SK-N-SH treated with all-trans-retinoic acid at 6 μM for 48 hours (cell line): ENCODE data around the gene PVALB.

ENCODE experiments used
- ATAC-seq: fragments of 200-7000 bp; cut with Tn5 transposase; 3 replicates; pipeline ENCODE4 v1.9.1; 2020; ENCODE audit warnings: mild to moderate bottlenecking, moderate library complexity
- ARNTL ChIP-seq: fragments of 450-650 bp; formaldehyde crosslinking; IDR thresholded peaks from 2 replicates; pipeline ENCODE4 v1.5.0; 2020; ENCODE audit warnings: low read depth, mild to moderate bottlenecking, moderate library complexity, borderline replicate concordance
- BACH2 ChIP-seq: fragments of 250-450 bp; sonication (Bioruptor Pico); IDR thresholded peaks from 2 replicates; pipeline ENCODE4 v1.9.0; 2021; ENCODE audit warnings: mild to moderate bottlenecking, borderline replicate concordance
- CREB5 ChIP-seq: fragments of 250-450 bp; sonication (Bioruptor Pico); IDR thresholded peaks from 2 replicates; pipeline ENCODE4 v1.5.1; 2020; ENCODE audit warnings: low read depth, mild to moderate bottlenecking, moderate library complexity
- CSRNP3 ChIP-seq: fragments of 250-450 bp; sonication (Bioruptor Pico); IDR thresholded peaks from 2 replicates; pipeline ENCODE4 v1.5.1; 2021; ENCODE audit warnings: mild to moderate bottlenecking, moderate library complexity
- ESRRG ChIP-seq: fragments of 250-450 bp; sonication (Bioruptor Pico); IDR thresholded peaks from 2 replicates; pipeline ENCODE4 v1.6.1; 2021; ENCODE audit warnings: mild to moderate bottlenecking
- GLIS3 ChIP-seq: fragments of 250-450 bp; sonication (Bioruptor Pico); IDR thresholded peaks from 2 replicates; pipeline ENCODE4 v1.5.0; 2020; ENCODE audit warnings: mild to moderate bottlenecking, moderate library complexity
- ISL1 ChIP-seq: fragments of 250-450 bp; sonication (Bioruptor Pico); IDR thresholded peaks from 2 replicates; pipeline ENCODE4 v2.1.2; 2022; ENCODE audit warnings: mild to moderate bottlenecking, moderate library complexity
- OSR1 ChIP-seq: fragments of 250-450 bp; sonication (Bioruptor Pico); IDR thresholded peaks from 2 replicates; pipeline ENCODE4 v1.8.0; 2022; ENCODE audit warnings: moderate library complexity, mild to moderate bottlenecking, inconsistent platforms
- POU6F1 ChIP-seq: fragments of 250-450 bp; sonication (Bioruptor Pico); IDR thresholded peaks from 2 replicates; pipeline ENCODE4 v1.8.0; 2021; ENCODE audit warnings: low read depth, mild to moderate bottlenecking, moderate library complexity, borderline replicate concordance
- PPARA ChIP-seq: fragments of 250-450 bp; sonication (Bioruptor Pico); IDR thresholded peaks from 2 replicates; pipeline ENCODE4 v1.5.0; 2020; ENCODE audit warnings: mild to moderate bottlenecking, borderline replicate concordance
- RARB ChIP-seq: fragments of 250-450 bp; sonication (Bioruptor Pico); IDR thresholded peaks from 2 replicates; pipeline ENCODE4 v1.8.0; 2021; ENCODE audit warnings: mild to moderate bottlenecking, moderate library complexity
- SNAI2 ChIP-seq: fragments of 250-450 bp; sonication (Bioruptor Pico); IDR thresholded peaks from 2 replicates; pipeline ENCODE4 v1.5.0; 2020; ENCODE audit warnings: mild to moderate bottlenecking, moderate library complexity
- TCF4 ChIP-seq: fragments of 250-450 bp; sonication (Bioruptor Pico); IDR thresholded peaks from 2 replicates; pipeline ENCODE4 v1.8.0; 2021; ENCODE audit warnings: mild to moderate bottlenecking, moderate library complexity, borderline replicate concordance
- TOX ChIP-seq: fragments of 250-450 bp; sonication (Bioruptor Pico); IDR thresholded peaks from 2 replicates; pipeline ENCODE4 v1.8.0; 2021; ENCODE audit warnings: mild to moderate bottlenecking, moderate library complexity, borderline replicate concordance
- ZC3H10 ChIP-seq: fragments of 250-450 bp; sonication (Bioruptor Pico); IDR thresholded peaks from 2 replicates; pipeline ENCODE4 v1.5.1; 2021; ENCODE audit warnings: mild to moderate bottlenecking, moderate library complexity
- ZFP3 ChIP-seq: fragments of 250-450 bp; sonication (Bioruptor Pico); IDR thresholded peaks from 2 replicates; pipeline ENCODE4 v1.5.0; 2020; ENCODE audit warnings: mild to moderate bottlenecking, moderate library complexity
- ZFP30 ChIP-seq: fragments of 450-650 bp; formaldehyde crosslinking; IDR thresholded peaks from 2 replicates; pipeline ENCODE4 v1.5.0; 2022; ENCODE audit warnings: mild to moderate bottlenecking, moderate library complexity
- ZNF565 ChIP-seq: fragments of 450-650 bp; formaldehyde crosslinking; conservative IDR thresholded peaks from 2 replicates; pipeline ENCODE4 v1.5.0; 2020; ENCODE audit warnings: low read depth, mild to moderate bottlenecking, moderate library complexity
- ZNF70 ChIP-seq: fragments of 450-650 bp; formaldehyde crosslinking; IDR thresholded peaks from 2 replicates; pipeline ENCODE4 v1.5.0; 2020; ENCODE audit warnings: mild to moderate bottlenecking, moderate library complexity
- ZNF8 ChIP-seq: fragments of 450-650 bp; formaldehyde crosslinking; IDR thresholded peaks from 2 replicates; pipeline ENCODE4 v1.5.0; 2020; ENCODE audit warnings: mild to moderate bottlenecking, moderate library complexity
- TF ChIP-seq, protein P1 (sequence below): fragments of 250-450 bp; sonication (Bioruptor Pico); IDR thresholded peaks from 2 replicates; pipeline ENCODE4 v1.8.0; 2020; ENCODE audit warnings: mild to moderate bottlenecking, moderate library complexity, borderline replicate concordance
- TF ChIP-seq, protein P2 (sequence below): fragments of 250-450 bp; sonication (Bioruptor Pico); IDR thresholded peaks from 2 replicates; pipeline ENCODE4 v1.5.0; 2020; ENCODE audit warnings: mild to moderate bottlenecking, moderate library complexity

The PVALB gene

DNA sequence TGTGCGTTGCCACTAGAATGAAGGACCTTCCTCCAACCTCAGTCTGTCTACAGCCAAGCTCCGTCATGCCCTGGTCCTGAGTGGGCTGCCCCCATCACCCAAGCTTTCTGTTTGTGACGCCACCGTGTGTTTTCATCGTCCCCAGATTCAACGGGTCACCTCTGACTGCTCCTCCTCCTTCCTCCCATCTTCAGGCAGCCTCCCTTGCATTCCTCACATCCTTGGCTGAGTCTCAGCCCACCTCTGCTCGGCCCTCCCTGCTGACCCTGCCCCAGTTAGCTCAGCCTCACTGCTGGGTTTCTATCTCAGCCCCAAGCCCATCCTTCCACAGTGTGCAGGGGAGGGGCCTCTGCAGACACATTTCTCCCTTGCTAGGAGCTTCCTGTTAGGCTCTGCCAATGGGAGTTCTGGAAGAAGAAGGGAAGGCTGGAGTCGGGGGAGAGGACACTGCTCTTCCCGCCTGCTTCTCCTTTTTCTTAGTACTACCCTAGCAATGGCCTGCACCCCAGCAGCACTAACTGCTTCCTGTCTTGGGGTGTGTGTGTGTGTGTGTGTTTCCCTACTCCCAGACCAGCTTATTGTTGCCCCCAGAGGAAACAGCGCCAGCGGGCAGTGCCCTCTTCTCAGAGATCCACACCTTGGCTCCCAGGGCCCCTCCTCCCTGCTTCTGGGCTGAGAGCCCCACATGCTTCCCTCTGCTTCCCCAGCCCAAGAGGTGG, 46.2 kb downstream of the PVALB start (continued):
- TF ChIP-seq ZFP3 (no peak), BACH2 (CRISPR knock-in tag) (no peak)

DNA sequence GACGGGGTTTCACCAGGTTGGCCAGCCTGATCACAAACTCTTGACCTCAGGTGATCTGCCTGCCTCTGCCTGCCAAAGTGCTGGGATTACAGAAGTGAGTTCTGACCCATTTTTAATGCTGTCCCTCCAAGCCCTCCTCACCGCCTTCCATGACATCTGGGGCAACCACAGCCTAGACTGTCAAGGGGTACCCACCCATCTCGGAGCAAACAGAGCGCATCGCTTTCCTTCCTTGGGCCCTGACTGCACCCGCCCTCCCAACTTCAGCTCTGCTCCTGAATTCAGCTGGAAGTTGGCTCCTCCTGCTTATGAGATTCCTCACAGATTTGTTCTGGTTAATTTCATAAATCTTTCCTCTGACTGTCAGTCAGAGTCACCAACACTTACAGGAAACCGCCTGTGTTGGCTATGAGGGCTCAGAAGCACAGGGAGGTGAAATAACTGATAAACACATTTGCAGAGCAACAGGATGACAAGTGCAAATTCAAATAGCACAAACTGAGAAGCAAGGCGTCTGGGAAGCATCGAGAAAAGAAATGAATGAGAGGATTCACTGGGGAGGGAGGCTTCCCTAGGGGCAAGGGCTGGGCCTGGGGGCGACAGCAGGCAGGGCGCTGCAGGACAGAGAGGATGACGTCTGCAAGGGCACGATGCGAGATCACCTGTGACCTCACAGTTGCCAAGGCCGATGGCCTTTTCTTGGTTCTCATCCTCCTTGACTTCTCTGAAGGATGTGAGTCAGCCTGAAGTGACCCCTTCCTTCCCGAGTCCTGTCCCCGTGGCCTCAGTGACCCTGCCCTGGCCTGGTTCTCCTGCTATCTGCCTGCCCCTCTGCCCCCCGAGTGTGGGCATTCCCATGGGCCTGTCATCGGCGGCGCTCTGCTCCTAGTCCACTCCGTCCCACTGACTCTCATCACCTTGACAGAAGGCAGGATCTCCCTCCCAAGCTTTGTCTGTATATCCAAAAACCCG, 47.0 kb downstream of the PVALB start:
- TF ChIP-seq ESRRG (CRISPR knock-in tag) (no peak), SNAI2 (no peak), ZNF70 (CRISPR knock-in tag) (no peak), CSRNP3 (CRISPR knock-in tag) (no peak), PPARA (CRISPR knock-in tag) (no peak)
- TF ChIP-seq, protein P1, sequence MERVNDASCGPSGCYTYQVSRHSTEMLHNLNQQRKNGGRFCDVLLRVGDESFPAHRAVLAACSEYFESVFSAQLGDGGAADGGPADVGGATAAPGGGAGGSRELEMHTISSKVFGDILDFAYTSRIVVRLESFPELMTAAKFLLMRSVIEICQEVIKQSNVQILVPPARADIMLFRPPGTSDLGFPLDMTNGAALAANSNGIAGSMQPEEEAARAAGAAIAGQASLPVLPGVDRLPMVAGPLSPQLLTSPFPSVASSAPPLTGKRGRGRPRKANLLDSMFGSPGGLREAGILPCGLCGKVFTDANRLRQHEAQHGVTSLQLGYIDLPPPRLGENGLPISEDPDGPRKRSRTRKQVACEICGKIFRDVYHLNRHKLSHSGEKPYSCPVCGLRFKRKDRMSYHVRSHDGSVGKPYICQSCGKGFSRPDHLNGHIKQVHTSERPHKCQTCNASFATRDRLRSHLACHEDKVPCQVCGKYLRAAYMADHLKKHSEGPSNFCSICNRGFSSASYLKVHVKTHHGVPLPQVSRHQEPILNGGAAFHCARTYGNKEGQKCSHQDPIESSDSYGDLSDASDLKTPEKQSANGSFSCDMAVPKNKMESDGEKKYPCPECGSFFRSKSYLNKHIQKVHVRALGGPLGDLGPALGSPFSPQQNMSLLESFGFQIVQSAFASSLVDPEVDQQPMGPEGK (CRISPR knock-in tag), result no peak
- ATAC-seq, result no peak

DNA sequence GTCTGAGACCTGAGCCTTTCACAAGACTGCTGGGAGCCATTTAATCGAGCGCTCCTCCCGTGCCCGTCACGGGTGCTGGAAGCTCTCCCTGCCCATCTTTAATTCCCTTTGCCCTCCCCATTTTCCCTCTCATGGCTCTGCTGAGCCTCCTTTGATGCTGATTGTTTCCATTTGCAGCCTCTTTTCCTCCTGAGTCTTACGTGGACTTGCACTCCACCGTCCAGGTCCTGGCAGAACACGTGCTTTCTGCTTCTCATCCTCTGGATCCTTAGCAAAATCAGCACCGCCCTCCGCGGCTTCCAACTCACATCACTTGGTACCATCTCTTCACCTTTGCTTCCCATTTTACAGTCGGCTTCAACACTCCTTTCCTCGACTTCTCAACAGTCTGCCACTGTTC, 48.2 kb downstream of the PVALB start:
- no peak for TF ChIP-seq ZNF8
- no peak for TF ChIP-seq ZNF565 (CRISPR knock-in tag)
- TF ChIP-seq CREB5, result no peak
- no peak for TF ChIP-seq PPARA (CRISPR knock-in tag)
- no peak for TF ChIP-seq TOX (CRISPR knock-in tag)
- no peak for TF ChIP-seq ZFP30 (CRISPR knock-in tag)
- TF ChIP-seq ZFP3, result no peak
- no peak for TF ChIP-seq OSR1 (CRISPR knock-in tag)
- TF ChIP-seq ZC3H10 (CRISPR knock-in tag), result no peak
- no peak for TF ChIP-seq BACH2 (CRISPR knock-in tag)
- no peak for TF ChIP-seq TCF4 (CRISPR knock-in tag)
- no peak for TF ChIP-seq ZNF70 (CRISPR knock-in tag)
- TF ChIP-seq RARB, result no peak
- no peak for TF ChIP-seq ISL1 (CRISPR knock-in tag)
- TF ChIP-seq SNAI2, result no peak
- no peak for TF ChIP-seq ARNTL (CRISPR knock-in tag)
- TF ChIP-seq POU6F1, result no peak
- TF ChIP-seq, all 23 proteins: peak for 0
- no peak for ATAC-seq

DNA sequence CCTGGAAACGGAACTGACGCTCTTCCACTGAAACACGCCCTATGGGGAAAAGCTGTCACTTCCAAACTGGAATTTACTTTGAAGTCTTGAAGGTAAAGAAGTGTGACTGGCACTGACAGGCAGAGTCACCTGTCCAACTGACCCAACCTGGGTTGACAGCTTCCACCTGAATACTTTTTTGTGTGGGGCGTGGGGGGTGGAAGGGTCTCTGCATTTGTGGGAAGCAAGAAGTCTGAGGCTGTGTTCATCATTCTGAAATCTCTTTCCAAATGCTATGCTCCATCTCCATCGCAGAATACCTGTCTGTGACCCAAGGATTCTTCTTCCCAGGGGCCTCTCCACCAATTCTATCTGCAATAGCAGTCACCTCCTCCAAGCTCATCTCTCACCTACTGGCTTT, 48.7 kb downstream of the PVALB start:
- no peak for ATAC-seq
- TF ChIP-seq ZNF70 (CRISPR knock-in tag), result no peak
- no peak for TF ChIP-seq ZC3H10 (CRISPR knock-in tag)
- TF ChIP-seq ISL1 (CRISPR knock-in tag), result no peak
- no peak for TF ChIP-seq ZNF8
- no peak for TF ChIP-seq GLIS3 (CRISPR knock-in tag)
- TF ChIP-seq SNAI2, result no peak
- TF ChIP-seq OSR1 (CRISPR knock-in tag), result no peak
- TF ChIP-seq, protein P2, sequence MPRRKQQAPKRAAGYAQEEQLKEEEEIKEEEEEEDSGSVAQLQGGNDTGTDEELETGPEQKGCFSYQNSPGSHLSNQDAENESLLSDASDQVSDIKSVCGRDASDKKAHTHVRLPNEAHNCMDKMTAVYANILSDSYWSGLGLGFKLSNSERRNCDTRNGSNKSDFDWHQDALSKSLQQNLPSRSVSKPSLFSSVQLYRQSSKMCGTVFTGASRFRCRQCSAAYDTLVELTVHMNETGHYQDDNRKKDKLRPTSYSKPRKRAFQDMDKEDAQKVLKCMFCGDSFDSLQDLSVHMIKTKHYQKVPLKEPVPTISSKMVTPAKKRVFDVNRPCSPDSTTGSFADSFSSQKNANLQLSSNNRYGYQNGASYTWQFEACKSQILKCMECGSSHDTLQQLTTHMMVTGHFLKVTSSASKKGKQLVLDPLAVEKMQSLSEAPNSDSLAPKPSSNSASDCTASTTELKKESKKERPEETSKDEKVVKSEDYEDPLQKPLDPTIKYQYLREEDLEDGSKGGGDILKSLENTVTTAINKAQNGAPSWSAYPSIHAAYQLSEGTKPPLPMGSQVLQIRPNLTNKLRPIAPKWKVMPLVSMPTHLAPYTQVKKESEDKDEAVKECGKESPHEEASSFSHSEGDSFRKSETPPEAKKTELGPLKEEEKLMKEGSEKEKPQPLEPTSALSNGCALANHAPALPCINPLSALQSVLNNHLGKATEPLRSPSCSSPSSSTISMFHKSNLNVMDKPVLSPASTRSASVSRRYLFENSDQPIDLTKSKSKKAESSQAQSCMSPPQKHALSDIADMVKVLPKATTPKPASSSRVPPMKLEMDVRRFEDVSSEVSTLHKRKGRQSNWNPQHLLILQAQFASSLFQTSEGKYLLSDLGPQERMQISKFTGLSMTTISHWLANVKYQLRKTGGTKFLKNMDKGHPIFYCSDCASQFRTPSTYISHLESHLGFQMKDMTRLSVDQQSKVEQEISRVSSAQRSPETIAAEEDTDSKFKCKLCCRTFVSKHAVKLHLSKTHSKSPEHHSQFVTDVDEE (CRISPR knock-in tag), result no peak
- TF ChIP-seq ZNF565 (CRISPR knock-in tag), result no peak
- TF ChIP-seq ZFP3, result no peak
- no peak for TF ChIP-seq TCF4 (CRISPR knock-in tag)
- no peak for TF ChIP-seq CREB5
- no peak for TF ChIP-seq TOX (CRISPR knock-in tag)
- TF ChIP-seq ARNTL (CRISPR knock-in tag), result no peak
- TF ChIP-seq RARB, result no peak
